Mucosa of descending colon (tissue), 3 donors: Measurements from ENCODE around the gene MAF. TPM values are rescaled to one million over a fixed set of nuclear protein-coding genes. Genes with fewer than 3 reads are reported as not detected.

Experiments used
- ATAC-seq: fragments of 200-7000 bp; cut with Tn5 transposase; one replicate; pipeline ENCODE4 v1.9.1; 2020; ENCODE audit warnings: mild to moderate bottlenecking, moderate library complexity
- DNase-seq, 3 donors: peaks; one replicate each; pipeline ENCODE4 v3.0.0-alpha.2; 2020
- H3K36me3 ChIP-seq: fragments of 200-600 bp; one replicate; pipeline ENCODE4 v1.8.0; 2021; ENCODE audit warnings: low read depth, mild to moderate bottlenecking
- H3K4me1 ChIP-seq: fragments of 200-600 bp; one replicate; pipeline ENCODE4 v1.8.0; 2021; ENCODE audit warnings: low read depth, mild to moderate bottlenecking
- H3K4me3 ChIP-seq: fragments of 200-600 bp; one replicate; pipeline ENCODE4 v1.8.0; 2021; ENCODE audit warnings: mild to moderate bottlenecking
- H3K9me3 ChIP-seq: fragments of 200-600 bp; one replicate; pipeline ENCODE4 v1.8.0; 2021; ENCODE audit warnings: mild to moderate bottlenecking
- CTCF ChIP-seq: fragments of 200-600 bp; IDR thresholded peaks from one replicate; pipeline ENCODE4 v1.8.0; 2022; ENCODE audit warnings: antibody characterized with exemption, mild to moderate bottlenecking
- intact Hi-C, 2 donors: fragments of 100-400 bp; cut with DNase I in 1 of 2; cut with micrococcal nuclease in 1 of 2; formaldehyde crosslinking; loops; one replicate each; pipeline versions ENCODE4 v1.11.0 to v1.11.1; 2022; cut with DNase I, micrococcal nuclease
- total RNA-seq, 3 donors: library from RNA; stranded (reverse); fragmentation: NEBNext Ultra II Directional in 2 of 3; extraction: Animal tissue kit (Norgen Biotek cat#: 25700) in 2 of 3; gene quantifications; one replicate each; pipeline versions ENCODE4 v1.2.1 to v1.2.4, GENCODE V29; 2021 to 2023
- donor health status: DM: no; HTN: no; CAD: no; lungs with moderate emphysema.
- donor health status: DM: no; HTN: no; CAD: no.
- donor health status: DM: no; HTN: yes; CAD: no.

The MAF gene
- total RNA-seq, 3 donors from 2014 or later, result 17.7 to 48.1 (median 25.1) TPM

- intact Hi-C loops, result loop anchor here in 1 of 2 donors (5.0 kb wide), 1 partner anchor 1101 kb away; no protein-coding TSS in a partner anchor
- Histone ChIP-seq H3K36me3 (no peaks in the 10 kb centered on the region), H3K4me1 (peaks cover 8% of the 10 kb centered on the region), H3K4me3 (no peak overlapping the region), H3K9me3 (no peaks in the 10 kb centered on the region)
- ATAC-seq, result no peak
- TF ChIP-seq CTCF, result no peak
- no peak for DNase-seq
These were observed 2.5 kb upstream of the MAF start for GRCh38 chr16:79603055-79603454.

- DNase-seq (no peak), ATAC-seq (no peak)
- Histone ChIP-seq H3K36me3 (no peaks in the 10 kb centered on the region), H3K4me3 (no peak overlapping the region), H3K9me3 (no peaks in the 10 kb centered on the region), H3K4me1 (peaks cover 8% of the 10 kb centered on the region)
- intact Hi-C loops, result loop anchor here in 1 of 2 donors (5.0 kb wide), 1 partner anchor 1100 kb away; no protein-coding TSS in a partner anchor
- TF ChIP-seq CTCF, result no peak
These were observed 2.1 kb upstream of the MAF start for GRCh38 chr16:79602628-79603014.

- Histone ChIP-seq H3K9me3 (no peaks in the 10 kb centered on the region), H3K4me3 (peak overlapping the region; percentile 47), H3K36me3 (no peaks in the 10 kb centered on the region), H3K4me1 (peaks cover 8% of the 10 kb centered on the region)
- intact Hi-C loops, result loop anchor here in 1 of 2 donors (5.0 kb wide), 1 partner anchor 1100 kb away; no protein-coding TSS in a partner anchor
- peak; percentile 67 for TF ChIP-seq CTCF
- ATAC-seq (peak; percentile 22), DNase-seq (peak in 2 of 3 donors; percentile 72 to 92)
These were observed 1.5 kb upstream of the MAF start for GRCh38 chr16:79601931-79602627.

GRCh38 chr16:79601092-79601930, 774 bp upstream of the MAF start:
- no peak for TF ChIP-seq CTCF
- H3K4me1 ChIP-seq, result peaks cover 8% of the 10 kb centered on the region
- H3K9me3 ChIP-seq, result no peaks in the 10 kb centered on the region
- no peaks in the 10 kb centered on the region for H3K36me3 ChIP-seq
- peak overlapping the region; percentile 47 for H3K4me3 ChIP-seq
- peak; percentile 69 to 70 (median 70) for DNase-seq
- peak; percentile 61 for ATAC-seq
- intact Hi-C loops, result loop anchor here in 1 of 2 donors (5.0 kb wide), 1 partner anchor 1099 kb away; no protein-coding TSS in a partner anchor

- Histone ChIP-seq H3K4me3 (peak overlapping the region; percentile 47), H3K36me3 (no peaks in the 10 kb centered on the region), H3K4me1 (peaks cover 8% of the 10 kb centered on the region), H3K9me3 (no peaks in the 10 kb centered on the region)
- TF ChIP-seq CTCF, result no peak
- ATAC-seq, result peak; percentile 59
- intact Hi-C loops, result loop anchor here in 1 of 2 donors (5.0 kb wide), 1 partner anchor 1098 kb away; no protein-coding TSS in a partner anchor
- peak; percentile 40 to 74 (median 70) for DNase-seq
These were observed 500 bp downstream of the MAF start for GRCh38 chr16:79599837-79600637.
